ENCODE results near the gene OSBPL3.
A peak's percentile ranks its signal among the peaks of the same experiment; 100 is the strongest.

The OSBPL3 gene

GRCh38 chr7:24834128-24834798 lies 145.7 kb downstream of the OSBPL3 start:
- H3K4me1 Mint-ChIP-seq: peaks cover 68% of the 10 kb centered on the region
- no peak overlapping the region for H3K4me3 Mint-ChIP-seq
- no peaks in the 10 kb centered on the region for H3K9me3 Mint-ChIP-seq
- no peak overlapping the region for H3K27ac Mint-ChIP-seq
- no peak for DNase-seq
- H3K36me3 Mint-ChIP-seq: peaks cover 58% of the 10 kb centered on the region
- CTCF ChIA-PET: interaction anchor here (1.1 kb wide), 1 partner anchor 236 kb away, joined by 3 read pairs; no protein-coding TSS in a partner anchor
- no peaks in the 10 kb centered on the region for H3K27me3 Mint-ChIP-seq

GRCh38 chr7:24833549-24833948 lies 146.4 kb downstream of the OSBPL3 start:
- DNase-seq: no peak
- H3K36me3 Mint-ChIP-seq: peaks cover 59% of the 10 kb centered on the region
- CTCF ChIA-PET: interaction anchor here (1.1 kb wide), 1 partner anchor 236 kb away, joined by 3 read pairs; no protein-coding TSS in a partner anchor
- no peaks in the 10 kb centered on the region for H3K27me3 Mint-ChIP-seq
- H3K9me3 Mint-ChIP-seq: no peaks in the 10 kb centered on the region
- H3K27ac Mint-ChIP-seq: peak overlapping the region; percentile 37
- H3K4me1 Mint-ChIP-seq: peaks cover 73% of the 10 kb centered on the region
- no peak overlapping the region for H3K4me3 Mint-ChIP-seq

GRCh38 chr7:24831240-24831639 lies 148.7 kb downstream of the OSBPL3 start:
- Mint-ChIP-seq H3K27me3 (no peaks in the 10 kb centered on the region), H3K4me1 (peaks cover 75% of the 10 kb centered on the region), H3K36me3 (peaks cover 68% of the 10 kb centered on the region), H3K27ac (no peak overlapping the region), H3K4me3 (no peak overlapping the region), H3K9me3 (no peaks in the 10 kb centered on the region)
- no peak for DNase-seq
- CTCF ChIA-PET: interaction anchor here (1.1 to 2.0 kb wide), 2 partner anchors 8 to 11 kb away, joined by 3 to 6 read pairs; no protein-coding TSS in a partner anchor

GRCh38 chr7:24830440-24831050 lies 149.4 kb downstream of the OSBPL3 start:
- CTCF ChIA-PET: interaction anchor here (1.0 to 2.0 kb wide), 4 partner anchors 9 to 151 kb away, joined by 3 to 6 read pairs (median 4); no protein-coding TSS in a partner anchor

GRCh38 chr7:24829787-24830186 lies 150.2 kb downstream of the OSBPL3 start:
- Mint-ChIP-seq H3K36me3 (peaks cover 80% of the 10 kb centered on the region), H3K9me3 (no peaks in the 10 kb centered on the region), H3K27ac (no peak overlapping the region)

More at GRCh38 chr7:24830440-24831050, 149.4 kb downstream of the OSBPL3 start:
- H3K4me3 Mint-ChIP-seq: no peak overlapping the region
- H3K36me3 Mint-ChIP-seq: peaks cover 72% of the 10 kb centered on the region
- H3K27ac Mint-ChIP-seq: no peak overlapping the region
- peaks cover 75% of the 10 kb centered on the region for H3K4me1 Mint-ChIP-seq
- no peak for DNase-seq
- H3K27me3 Mint-ChIP-seq: no peaks in the 10 kb centered on the region
- no peaks in the 10 kb centered on the region for H3K9me3 Mint-ChIP-seq

GRCh38 chr7:24828891-24829661 lies 150.9 kb downstream of the OSBPL3 start:
- Mint-ChIP-seq H3K36me3 (peaks cover 84% of the 10 kb centered on the region), H3K27me3 (no peaks in the 10 kb centered on the region), H3K4me3 (no peak overlapping the region), H3K4me1 (peaks cover 84% of the 10 kb centered on the region), H3K9me3 (no peaks in the 10 kb centered on the region), H3K27ac (peak overlapping the region; percentile 17)
- DNase-seq: no peak
- CTCF ChIA-PET: interaction anchor here (1.0 to 2.1 kb wide), 4 partner anchors 8 to 241 kb away, joined by 3 to 7 read pairs (median 5); no protein-coding TSS in a partner anchor

More at GRCh38 chr7:24829787-24830186, 150.2 kb downstream of the OSBPL3 start:
- no peaks in the 10 kb centered on the region for H3K27me3 Mint-ChIP-seq
- CTCF ChIA-PET: interaction anchor here (1.0 to 2.1 kb wide), 4 partner anchors 9 to 240 kb away, joined by 3 to 7 read pairs (median 5); no protein-coding TSS in a partner anchor
- DNase-seq: no peak
- no peak overlapping the region for H3K4me3 Mint-ChIP-seq
- H3K4me1 Mint-ChIP-seq: peaks cover 78% of the 10 kb centered on the region

GRCh38 chr7:24827589-24827988 lies 152.4 kb downstream of the OSBPL3 start:
- no peaks in the 10 kb centered on the region for H3K9me3 Mint-ChIP-seq
- no peak for DNase-seq
- CTCF ChIA-PET: interaction anchor here (0.7 to 3.2 kb wide), 4 partner anchors 53 to 265 kb away, joined by 3 to 11 read pairs (median 6); partner anchors contain the start of gene OSBPL3
- no peak overlapping the region for H3K4me3 Mint-ChIP-seq
- H3K27ac Mint-ChIP-seq: peak overlapping the region; percentile 87
- H3K4me1 Mint-ChIP-seq: peaks cover 83% of the 10 kb centered on the region
- H3K36me3 Mint-ChIP-seq: peaks cover 82% of the 10 kb centered on the region
- no peaks in the 10 kb centered on the region for H3K27me3 Mint-ChIP-seq

- Mint-ChIP-seq H3K4me1 (peaks cover 86% of the 10 kb centered on the region), H3K27ac (peak overlapping the region; percentile 87), H3K36me3 (peaks cover 81% of the 10 kb centered on the region), H3K9me3 (no peaks in the 10 kb centered on the region), H3K27me3 (no peaks in the 10 kb centered on the region), H3K4me3 (peak overlapping the region; percentile 33)
- DNase-seq: no peak
- CTCF ChIA-PET: interaction anchor here (0.6 to 3.2 kb wide), 5 partner anchors 10 to 266 kb away, joined by 3 to 11 read pairs (median 3); partner anchors contain the start of gene OSBPL3
These were observed 153.0 kb downstream of the OSBPL3 start for GRCh38 chr7:24827027-24827426.

- no peaks in the 10 kb centered on the region for H3K9me3 Mint-ChIP-seq
- peaks cover 79% of the 10 kb centered on the region for H3K36me3 Mint-ChIP-seq
- H3K4me3 Mint-ChIP-seq: peak overlapping the region; percentile 33
- peak; percentile 47 for DNase-seq
- no peaks in the 10 kb centered on the region for H3K27me3 Mint-ChIP-seq
- peak overlapping the region; percentile 87 for H3K27ac Mint-ChIP-seq
- H3K4me1 Mint-ChIP-seq: peaks cover 87% of the 10 kb centered on the region
- CTCF ChIA-PET: interaction anchor here (0.6 to 3.2 kb wide), 6 partner anchors 10 to 266 kb away, joined by 3 to 11 read pairs (median 4); partner anchors contain the start of gene OSBPL3
These were observed 153.3 kb downstream of the OSBPL3 start for GRCh38 chr7:24826662-24827020.

- Mint-ChIP-seq H3K27ac (peak overlapping the region; percentile 87), H3K36me3 (peaks cover 74% of the 10 kb centered on the region), H3K4me3 (peak overlapping the region; percentile 33), H3K9me3 (no peaks in the 10 kb centered on the region), H3K4me1 (peaks cover 87% of the 10 kb centered on the region), H3K27me3 (no peaks in the 10 kb centered on the region)
- DNase-seq: peak; percentile 29
- CTCF ChIA-PET: interaction anchor here (0.6 to 3.2 kb wide), 7 partner anchors 10 to 267 kb away, joined by 3 to 11 read pairs (median 4); partner anchors contain the start of gene OSBPL3
These were observed 153.9 kb downstream of the OSBPL3 start for GRCh38 chr7:24825931-24826661.

- no peaks in the 10 kb centered on the region for H3K9me3 Mint-ChIP-seq
- DNase-seq: no peak
- H3K4me3 Mint-ChIP-seq: no peak overlapping the region
- CTCF ChIA-PET: interaction anchor here (1.3 to 3.2 kb wide), 3 partner anchors 9 to 267 kb away, joined by 4 to 11 read pairs (median 4); no protein-coding TSS in a partner anchor
- H3K4me1 Mint-ChIP-seq: peaks cover 88% of the 10 kb centered on the region
- peak overlapping the region; percentile 87 for H3K27ac Mint-ChIP-seq
- H3K36me3 Mint-ChIP-seq: peaks cover 68% of the 10 kb centered on the region
- no peaks in the 10 kb centered on the region for H3K27me3 Mint-ChIP-seq
These were observed 154.6 kb downstream of the OSBPL3 start for GRCh38 chr7:24825381-24825794.

- H3K27ac Mint-ChIP-seq: no peak overlapping the region
- H3K4me1 Mint-ChIP-seq: peaks cover 89% of the 10 kb centered on the region
- no peaks in the 10 kb centered on the region for H3K9me3 Mint-ChIP-seq
- no peak for DNase-seq
- peaks cover 66% of the 10 kb centered on the region for H3K36me3 Mint-ChIP-seq
- no peaks in the 10 kb centered on the region for H3K27me3 Mint-ChIP-seq
- H3K4me3 Mint-ChIP-seq: no peak overlapping the region
- CTCF ChIA-PET: interaction anchor here (1.6 to 3.2 kb wide), 2 partner anchors 12 to 268 kb away, joined by 4 to 11 read pairs; no protein-coding TSS in a partner anchor
These were observed 155.1 kb downstream of the OSBPL3 start for GRCh38 chr7:24824896-24825295.

GRCh38 chr7:24824400-24824799 lies 155.6 kb downstream of the OSBPL3 start:
- peaks cover 62% of the 10 kb centered on the region for H3K36me3 Mint-ChIP-seq
- peaks cover 91% of the 10 kb centered on the region for H3K4me1 Mint-ChIP-seq
- CTCF ChIA-PET: interaction anchor here (1.6 to 3.2 kb wide), 2 partner anchors 12 to 268 kb away, joined by 4 to 11 read pairs; no protein-coding TSS in a partner anchor
- no peaks in the 10 kb centered on the region for H3K27me3 Mint-ChIP-seq
- no peak overlapping the region for H3K4me3 Mint-ChIP-seq
- H3K27ac Mint-ChIP-seq: no peak overlapping the region
- DNase-seq: no peak
- H3K9me3 Mint-ChIP-seq: no peaks in the 10 kb centered on the region

Data from activated naive CD4-positive, alpha-beta T cell treated with anti-CD3 and anti-CD28 coated beads, Interleukin-2, amount 10 ng/mL, durations not matched to agents 7 days and 5 days (primary cell).